Activated CD8-positive, alpha-beta T cell treated with anti-CD3 and anti-CD28 coated beads for 36 hours (primary cell): ENCODE data around the gene PPT2. TPM values are rescaled to one million over a fixed set of nuclear protein-coding genes. Genes with fewer than 3 reads are reported as not detected.

ENCODE experiments used
- ATAC-seq: fragments of 200-7000 bp; cut with Tn5 transposase; one replicate; pipeline ENCODE4 v1.10.0; 2021; ENCODE audit warnings: mild to moderate bottlenecking, moderate library complexity
- CTCF ChIA-PET: fragments of 350-600 bp; sonication (Branson Sonifier 250); formaldehyde crosslinking; loops from one replicate; lab custom pipeline; 2021; ENCODE audit warnings: antibody characterized with exemption; lab: Charles Lee
- POLR2A ChIA-PET: fragments of 350-600 bp; sonication (Branson Sonifier 250); formaldehyde crosslinking; loops from one replicate; lab custom pipeline; 2021; ENCODE audit warnings: antibody characterized with exemption; lab: Charles Lee
- DNase-seq: peaks from one replicate; pipeline ENCODE4 v3.0.0-alpha.2; 2020
- H3K27ac Mint-ChIP-seq: one replicate; pipeline ENCODE4 v1.8.0; 2021; ENCODE audit warnings: mild to moderate bottlenecking, mixed read lengths
- H3K27me3 Mint-ChIP-seq: one replicate; pipeline ENCODE4 v1.8.0; 2021; ENCODE audit warnings: mixed read lengths
- H3K36me3 Mint-ChIP-seq: one replicate; pipeline ENCODE4 v1.8.0; 2021; ENCODE audit warnings: low read depth, mixed read lengths
- H3K4me1 Mint-ChIP-seq: one replicate; pipeline ENCODE4 v1.8.0; 2021; ENCODE audit warnings: low read depth, mixed read lengths
- H3K4me3 Mint-ChIP-seq: one replicate; pipeline ENCODE4 v1.8.0; 2021; ENCODE audit warnings: mild to moderate bottlenecking, moderate library complexity, mixed read lengths
- H3K9me3 Mint-ChIP-seq: one replicate; pipeline ENCODE4 v1.8.0; 2021; ENCODE audit warnings: mixed read lengths
- intact Hi-C: fragments of 100-400 bp; cut with micrococcal nuclease; formaldehyde crosslinking; loops from one replicate; pipeline ENCODE4 v1.10.0; 2022
- total RNA-seq, 2 experiments: library from RNA; stranded (reverse); gene quantifications; one replicate each; pipeline ENCODE4 v1.2.3, GENCODE V29; 2021
- TF ChIP-seq, protein P1 (sequence below): fragments of 200-600 bp; IDR thresholded peaks from one replicate; pipeline ENCODE4 v1.8.0; 2022; ENCODE audit warnings: antibody characterized with exemption, mild to moderate bottlenecking

The PPT2 gene
- total RNA-seq, 2 experiments from 2014 or later, result 14.4 to 21.7 TPM

DNA sequence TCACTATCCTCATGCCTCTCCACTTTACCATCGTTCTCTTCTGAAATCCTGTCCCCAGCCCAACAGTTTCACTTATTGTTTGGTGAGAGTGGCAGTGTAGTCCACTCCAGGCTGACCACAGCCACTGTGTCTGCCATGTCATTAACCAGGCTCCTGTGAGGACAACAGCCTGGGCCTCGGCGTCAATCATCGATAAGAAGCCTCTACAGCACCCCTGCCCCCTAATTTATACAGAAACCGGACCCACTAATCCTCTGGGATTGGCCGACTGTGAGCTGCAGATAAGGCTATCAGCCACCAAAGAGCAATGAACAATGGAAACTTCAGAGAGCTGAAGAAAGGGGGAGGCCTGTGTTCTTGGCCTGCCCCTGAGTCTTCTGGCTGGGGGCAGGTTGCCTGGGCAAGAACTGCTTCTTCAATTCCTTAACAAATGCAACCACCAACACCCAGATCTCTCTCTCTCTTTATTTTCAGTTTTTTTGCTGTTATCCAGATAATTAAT lies 13.9 kb downstream of the PPT2 start:
- H3K36me3 Mint-ChIP-seq, result peaks cover 26% of the 10 kb centered on the region
- no peak overlapping the region for H3K27ac Mint-ChIP-seq
- TF ChIP-seq, protein P1, sequence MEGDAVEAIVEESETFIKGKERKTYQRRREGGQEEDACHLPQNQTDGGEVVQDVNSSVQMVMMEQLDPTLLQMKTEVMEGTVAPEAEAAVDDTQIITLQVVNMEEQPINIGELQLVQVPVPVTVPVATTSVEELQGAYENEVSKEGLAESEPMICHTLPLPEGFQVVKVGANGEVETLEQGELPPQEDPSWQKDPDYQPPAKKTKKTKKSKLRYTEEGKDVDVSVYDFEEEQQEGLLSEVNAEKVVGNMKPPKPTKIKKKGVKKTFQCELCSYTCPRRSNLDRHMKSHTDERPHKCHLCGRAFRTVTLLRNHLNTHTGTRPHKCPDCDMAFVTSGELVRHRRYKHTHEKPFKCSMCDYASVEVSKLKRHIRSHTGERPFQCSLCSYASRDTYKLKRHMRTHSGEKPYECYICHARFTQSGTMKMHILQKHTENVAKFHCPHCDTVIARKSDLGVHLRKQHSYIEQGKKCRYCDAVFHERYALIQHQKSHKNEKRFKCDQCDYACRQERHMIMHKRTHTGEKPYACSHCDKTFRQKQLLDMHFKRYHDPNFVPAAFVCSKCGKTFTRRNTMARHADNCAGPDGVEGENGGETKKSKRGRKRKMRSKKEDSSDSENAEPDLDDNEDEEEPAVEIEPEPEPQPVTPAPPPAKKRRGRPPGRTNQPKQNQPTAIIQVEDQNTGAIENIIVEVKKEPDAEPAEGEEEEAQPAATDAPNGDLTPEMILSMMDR, result no peak
- ChIA-PET POLR2A (interaction anchor here (0.8 kb wide), 1 partner anchor 9 kb away, joined by 3 read pairs; no protein-coding TSS in a partner anchor), CTCF (interaction anchor here (2.6 kb wide), 1 partner anchor 49 kb away, joined by 7 read pairs; no protein-coding TSS in a partner anchor)
- intact Hi-C loops, result no loop called here
- H3K27me3 Mint-ChIP-seq, result no peaks in the 10 kb centered on the region
- DNase-seq, result no peak
- H3K4me3 Mint-ChIP-seq, result no peak overlapping the region
- no peak for ATAC-seq
- H3K4me1 Mint-ChIP-seq, result peaks cover 10% of the 10 kb centered on the region
- H3K9me3 Mint-ChIP-seq, result no peaks in the 10 kb centered on the region

DNA sequence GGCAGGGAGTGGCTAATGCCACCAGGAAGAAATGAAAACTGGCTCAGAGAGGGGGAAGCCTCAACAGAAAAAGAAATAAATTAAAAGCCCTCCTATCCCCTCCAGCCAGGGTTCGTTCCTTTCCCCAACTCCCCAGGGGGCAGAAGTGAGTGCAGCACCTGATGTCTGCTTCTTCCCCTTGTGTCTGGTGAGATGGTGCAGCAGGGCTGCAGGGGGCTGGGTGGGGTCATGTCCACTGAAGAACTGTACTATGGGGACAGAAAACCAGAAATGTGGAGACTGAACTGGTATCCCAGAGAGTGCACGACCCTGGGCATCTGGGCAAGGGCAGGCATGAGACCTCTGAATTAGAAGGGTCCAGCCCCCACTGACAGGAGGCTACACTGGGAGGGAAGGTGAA lies 14.4 kb downstream of the PPT2 start:
- TF ChIP-seq, protein P1, result no peak
- Mint-ChIP-seq H3K9me3 (no peaks in the 10 kb centered on the region), H3K36me3 (peaks cover 22% of the 10 kb centered on the region), H3K4me1 (peaks cover 16% of the 10 kb centered on the region), H3K27me3 (no peaks in the 10 kb centered on the region), H3K27ac (no peak overlapping the region), H3K4me3 (no peak overlapping the region)
- intact Hi-C loops, result no loop called here
- ATAC-seq (no peak), DNase-seq (no peak)
- CTCF ChIA-PET, result interaction anchor here (2.6 kb wide), 1 partner anchor 50 kb away, joined by 7 read pairs; no protein-coding TSS in a partner anchor
- POLR2A ChIA-PET, result no interaction called here

DNA sequence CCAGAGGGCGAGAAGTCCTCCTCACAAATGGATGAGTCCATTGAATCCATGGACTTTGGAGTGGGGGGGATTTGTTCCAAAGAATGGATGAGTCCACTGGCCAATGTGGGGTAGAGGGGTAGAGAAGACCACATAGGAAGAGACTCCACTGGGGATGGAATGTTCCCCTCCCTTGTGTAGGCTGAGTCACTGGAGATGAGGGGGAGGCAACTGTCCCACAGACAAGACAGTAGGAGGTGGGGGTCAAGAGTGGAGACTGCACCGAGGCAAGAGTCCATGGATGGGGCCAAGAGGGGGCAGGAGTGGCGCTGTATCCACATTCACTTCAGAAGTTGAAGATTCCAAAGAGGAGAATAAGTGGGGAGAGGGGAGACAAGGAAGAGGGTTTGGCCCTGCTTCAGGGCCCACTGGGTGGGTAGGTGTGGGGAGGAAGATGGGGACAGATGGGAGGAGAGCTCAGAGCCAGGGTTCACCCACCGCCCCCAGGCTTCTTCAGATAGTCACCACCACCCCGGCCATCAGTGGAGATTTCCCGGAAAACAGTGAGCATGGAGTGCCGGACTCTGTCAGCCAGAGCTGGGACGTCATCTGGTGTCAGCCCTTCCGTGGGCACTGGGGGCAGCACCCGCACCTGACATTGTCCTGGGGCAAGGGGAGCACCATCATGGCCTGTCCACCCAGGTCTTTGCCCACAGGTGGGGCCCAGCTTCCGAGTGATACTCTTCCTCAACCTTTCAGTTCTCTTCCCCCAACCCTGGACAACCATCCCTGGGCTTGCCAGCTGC lies 15.1 kb downstream of the PPT2 start:
- DNase-seq (no peak), ATAC-seq (peak; percentile 41)
- H3K4me1 Mint-ChIP-seq, result peaks cover 22% of the 10 kb centered on the region
- no peak overlapping the region for H3K4me3 Mint-ChIP-seq
- no peaks in the 10 kb centered on the region for H3K27me3 Mint-ChIP-seq
- TF ChIP-seq, protein P1, result no peak
- H3K9me3 Mint-ChIP-seq, result no peaks in the 10 kb centered on the region
- ChIA-PET CTCF (interaction anchor here (1.3 to 2.6 kb wide), 2 partner anchors 21 to 50 kb away, joined by 3 to 7 read pairs; partner anchors contain the start of gene PBX2), POLR2A (no interaction called here)
- H3K36me3 Mint-ChIP-seq, result peaks cover 22% of the 10 kb centered on the region
- intact Hi-C loops, result no loop called here
- H3K27ac Mint-ChIP-seq, result no peak overlapping the region

DNA sequence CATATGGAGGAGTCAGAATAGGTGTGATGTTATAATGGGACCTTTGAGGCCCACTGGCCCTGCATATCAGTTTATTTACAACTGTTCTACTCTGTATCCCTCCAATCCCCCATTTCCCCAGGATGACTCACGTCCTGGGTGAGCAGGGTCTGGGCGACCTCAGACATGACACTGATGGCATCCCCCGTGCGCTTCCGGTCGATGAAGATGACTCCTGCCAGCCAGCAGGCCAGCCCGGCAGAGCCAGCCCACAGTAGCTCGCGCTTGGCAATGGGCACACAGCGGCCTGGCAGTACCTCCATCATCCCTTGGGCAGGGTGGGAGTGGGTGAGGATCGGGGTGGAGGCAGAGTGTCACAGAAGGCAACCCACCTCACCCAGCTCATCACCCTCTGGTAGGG lies 16.4 kb downstream of the PPT2 start:
- no peak for DNase-seq
- TF ChIP-seq, protein P1, result no peak

More for the DNA sequence above, 16.4 kb downstream of the PPT2 start:
- ChIA-PET POLR2A (interaction anchor here (1.0 kb wide), 2 partner anchors 21 to 23 kb away, joined by 3 read pairs; partner anchors contain the start of gene GPSM3), CTCF (interaction anchor here (2.4 kb wide), 1 partner anchor 52 kb away, joined by 7 read pairs; no protein-coding TSS in a partner anchor)
- H3K36me3 Mint-ChIP-seq, result peaks cover 19% of the 10 kb centered on the region
- no peaks in the 10 kb centered on the region for H3K9me3 Mint-ChIP-seq
- no peaks in the 10 kb centered on the region for H3K27me3 Mint-ChIP-seq
- no peak for ATAC-seq
- no peak overlapping the region for H3K4me3 Mint-ChIP-seq
- no peak overlapping the region for H3K27ac Mint-ChIP-seq
- H3K4me1 Mint-ChIP-seq, result peaks cover 29% of the 10 kb centered on the region
- intact Hi-C loops, result no loop called here
